Skeletal muscle tissue (tissue), 4 donors: Measurements from ENCODE around the gene UGT1A8. TPM values are rescaled to one million over a fixed set of nuclear protein-coding genes. Genes with fewer than 3 reads are reported as not detected.

Source experiments
- H3K27ac ChIP-seq: one replicate; pipeline ENCODE4 v1.7.0; 2013; ENCODE audit warnings: mild to moderate bottlenecking, low read depth, low read length, inconsistent platforms
- H3K27me3 ChIP-seq, 3 donors: one replicate each; pipeline ENCODE4 v1.7.0; 2013; ENCODE audit warnings: low read length in 3 of 3; ENCODE audit not compliant: control insufficient read depth in 3 of 3, insufficient read depth in 3 of 3
- H3K36me3 ChIP-seq, 3 donors: one replicate each; pipeline ENCODE4 v1.7.0; 2013; ENCODE audit warnings: low read length in 3 of 3; ENCODE audit not compliant: control insufficient read depth in 3 of 3, insufficient read depth in 3 of 3
- H3K4me1 ChIP-seq, 3 donors: one replicate each; pipeline ENCODE4 v1.7.0; 2013; ENCODE audit warnings: low read length in 3 of 3, mild to moderate bottlenecking in 3 of 3; ENCODE audit not compliant: control insufficient read depth in 3 of 3, insufficient read depth in 3 of 3
- H3K4me3 ChIP-seq, 3 donors: one replicate each; pipeline ENCODE4 v1.7.0; 2013; ENCODE audit warnings: low read length in 3 of 3
- H3K9ac ChIP-seq, 3 donors: one replicate each; pipeline ENCODE4 v1.7.0; 2013; ENCODE audit warnings: low read length in 3 of 3, mild to moderate bottlenecking in 3 of 3, moderate library complexity in 2 of 3, low read depth in 1 of 3
- H3K9me3 ChIP-seq, 3 donors: one replicate each; pipeline ENCODE4 v1.7.0; 2013; ENCODE audit warnings: low read length in 3 of 3; ENCODE audit not compliant: control insufficient read depth in 3 of 3
- total RNA-seq: library from RNA; depleted of rRNA; stranded (reverse); fragments of >200 nt; gene quantifications from one replicate; pipeline ENCODE4 v1.2.3, GENCODE V29; 2014
- donor health status: Osteomylitis.

Gene UGT1A8
- total RNA-seq, 1 donor from 2014 or later: not detected

- H3K9ac ChIP-seq: no peak overlapping the region
- H3K4me3 ChIP-seq: no peak overlapping the region
- H3K4me1 ChIP-seq: no peaks in the 10 kb centered on the region
- no peaks in the 10 kb centered on the region for H3K9me3 ChIP-seq
- no peaks in the 10 kb centered on the region for H3K27me3 ChIP-seq
- no peaks in the 10 kb centered on the region for H3K36me3 ChIP-seq
- H3K27ac ChIP-seq: no peak overlapping the region
Observed at GRCh38 chr2:233706720-233707119, 89.3 kb downstream of the UGT1A8 start.

- no peaks in the 10 kb centered on the region for H3K4me1 ChIP-seq
- H3K9ac ChIP-seq: no peak overlapping the region
- peaks cover 0 to 3% (median 0%) of the 10 kb centered on the region in 3 donors for H3K27me3 ChIP-seq
- no peak overlapping the region for H3K27ac ChIP-seq
- H3K9me3 ChIP-seq: no peaks in the 10 kb centered on the region
- no peak overlapping the region for H3K4me3 ChIP-seq
- no peaks in the 10 kb centered on the region for H3K36me3 ChIP-seq
Observed at GRCh38 chr2:233707940-233708644, 90.7 kb downstream of the UGT1A8 start.

DNA sequence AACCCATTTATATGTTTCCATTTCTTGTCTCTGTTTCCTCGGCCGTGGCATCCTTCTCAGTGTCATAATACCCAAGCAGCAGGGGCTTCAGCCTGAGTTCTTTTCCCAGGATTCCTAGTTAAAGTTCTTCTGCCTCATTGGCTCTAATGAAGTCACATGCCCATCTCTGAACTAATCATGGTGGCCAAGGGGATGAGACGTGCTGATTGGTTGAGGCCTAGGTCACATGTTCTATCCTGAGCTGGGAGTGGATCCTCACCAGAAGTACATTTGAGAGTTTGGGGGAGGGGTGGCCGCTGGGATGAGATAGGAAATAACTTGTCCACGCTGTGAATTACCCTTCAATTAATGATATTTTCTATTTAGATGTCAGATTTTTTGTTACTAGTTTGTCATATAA lies 91.5 kb downstream of the UGT1A8 start:
- no peak overlapping the region for H3K27ac ChIP-seq
- H3K4me3 ChIP-seq: no peak overlapping the region
- no peaks in the 10 kb centered on the region for H3K36me3 ChIP-seq
- peaks cover 0 to 3% (median 0%) of the 10 kb centered on the region in 3 donors for H3K27me3 ChIP-seq
- no peaks in the 10 kb centered on the region for H3K9me3 ChIP-seq
- H3K4me1 ChIP-seq: no peaks in the 10 kb centered on the region
- no peak overlapping the region for H3K9ac ChIP-seq

GRCh38 chr2:233711312-233712008 lies 94.0 kb downstream of the UGT1A8 start:
- H3K27me3 ChIP-seq: peaks cover 0 to 3% (median 0%) of the 10 kb centered on the region in 3 donors
- H3K27ac ChIP-seq: no peak overlapping the region
- no peaks in the 10 kb centered on the region for H3K9me3 ChIP-seq
- H3K36me3 ChIP-seq: no peaks in the 10 kb centered on the region
- H3K9ac ChIP-seq: no peak overlapping the region
- no peak overlapping the region for H3K4me3 ChIP-seq
- H3K4me1 ChIP-seq: no peaks in the 10 kb centered on the region

DNA sequence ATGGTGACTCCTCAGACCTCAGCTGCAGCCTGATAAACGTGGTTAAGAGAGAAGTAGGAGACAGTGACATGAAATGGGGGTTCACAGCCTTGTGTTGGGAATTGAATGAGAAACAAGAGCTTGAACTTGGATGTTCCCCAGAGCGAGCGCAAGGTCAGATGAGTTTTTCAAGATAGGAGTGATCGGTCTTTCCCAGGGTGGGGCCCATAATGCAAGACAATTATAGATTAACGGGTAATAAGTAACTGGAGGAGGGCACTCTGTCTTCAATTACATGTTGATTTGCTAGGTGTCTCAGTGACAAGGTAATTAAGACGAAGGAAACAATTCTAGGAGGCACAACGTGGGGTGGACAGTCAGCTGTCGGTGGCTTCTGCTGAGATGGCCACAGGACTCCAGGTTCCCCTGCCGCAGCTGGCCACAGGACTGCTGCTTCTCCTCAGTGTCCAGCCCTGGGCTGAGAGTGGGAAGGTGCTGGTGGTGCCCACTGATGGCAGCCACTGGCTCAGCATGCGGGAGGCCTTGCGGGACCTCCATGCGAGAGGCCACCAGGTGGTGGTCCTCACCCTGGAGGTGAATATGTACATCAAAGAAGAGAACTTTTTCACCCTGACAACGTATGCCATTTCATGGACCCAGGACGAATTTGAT lies 95.3 kb downstream of the UGT1A8 start, which contains the start of gene UGT1A5:
Gene UGT1A5, plus strand, starts transcription at position 297 of the 651 bp plus-strand sequence. Its CDS starts 85 bp downstream, at position 382.
- Histone ChIP-seq H3K9ac (no peak within 1 kb of the TSS), H3K36me3 (no peaks in the 10 kb centered on the region), H3K27me3 (peaks cover 0 to 11% (median 0%) of the 10 kb centered on the region in 3 donors), H3K9me3 (no peaks in the 10 kb centered on the region), H3K27ac (no peak within 1 kb of the TSS), H3K4me3 (no peak within 1 kb of the TSS), H3K4me1 (no peaks in the 10 kb centered on the region)

- H3K27ac ChIP-seq: no peak overlapping the region
- H3K4me3 ChIP-seq: no peak overlapping the region
- H3K27me3 ChIP-seq: peaks cover 0 to 11% (median 0%) of the 10 kb centered on the region in 3 donors
- H3K36me3 ChIP-seq: no peaks in the 10 kb centered on the region
- H3K4me1 ChIP-seq: no peaks in the 10 kb centered on the region
- no peak overlapping the region for H3K9ac ChIP-seq
- H3K9me3 ChIP-seq: no peaks in the 10 kb centered on the region
Observed at GRCh38 chr2:233713262-233713615, 95.8 kb downstream of the UGT1A8 start.

- Histone ChIP-seq H3K27ac (no peak overlapping the region), H3K9ac (no peak overlapping the region), H3K36me3 (no peaks in the 10 kb centered on the region), H3K9me3 (no peaks in the 10 kb centered on the region), H3K4me3 (no peak overlapping the region), H3K4me1 (no peaks in the 10 kb centered on the region), H3K27me3 (peaks cover 0 to 11% (median 0%) of the 10 kb centered on the region in 3 donors)
Observed at GRCh38 chr2:233714121-233714520, 96.7 kb downstream of the UGT1A8 start.

- Histone ChIP-seq H3K9ac (no peak within 1 kb of the TSS), H3K9me3 (peaks cover 0 to 2% (median 0%) of the 10 kb centered on the region in 3 donors), H3K27ac (no peak within 1 kb of the TSS), H3K27me3 (peaks cover 0 to 12% (median 0%) of the 10 kb centered on the region in 3 donors), H3K4me3 (no peak within 1 kb of the TSS), H3K36me3 (no peaks in the 10 kb centered on the region), H3K4me1 (no peaks in the 10 kb centered on the region)
Observed at GRCh38 chr2:233718552-233718951, 101.1 kb downstream of the UGT1A8 start, which contains the start of gene UGT1A4. TSS of gene UGT1A4 (plus strand) at chr2:233718736. CDS start at chr2:233718821, 85 bp downstream.

- H3K36me3 ChIP-seq: no peaks in the 10 kb centered on the region
- H3K27ac ChIP-seq: no peak within 1 kb of the TSS
Observed at GRCh38 chr2:233728723-233729301, 111.4 kb downstream of the UGT1A8 start, which contains the start of gene UGT1A3. TSS of gene UGT1A3 (plus strand) at chr2:233729042. CDS start at chr2:233729127, 85 bp downstream.

More at GRCh38 chr2:233728723-233729301, 111.4 kb downstream of the UGT1A8 start, which contains the start of gene UGT1A3:
- no peaks in the 10 kb centered on the region for H3K27me3 ChIP-seq
- no peaks in the 10 kb centered on the region for H3K9me3 ChIP-seq
- H3K4me1 ChIP-seq: no peaks in the 10 kb centered on the region
- no peak within 1 kb of the TSS for H3K9ac ChIP-seq
- no peak within 1 kb of the TSS for H3K4me3 ChIP-seq
